Measurements from ENCODE around the gene CYB561. TPM values are rescaled to one million over a fixed set of nuclear protein-coding genes. Genes with fewer than 3 reads are reported as not detected.

Gene CYB561
- total RNA-seq, 1 experiment from 2014 or later, result 40.1 TPM

DNA sequence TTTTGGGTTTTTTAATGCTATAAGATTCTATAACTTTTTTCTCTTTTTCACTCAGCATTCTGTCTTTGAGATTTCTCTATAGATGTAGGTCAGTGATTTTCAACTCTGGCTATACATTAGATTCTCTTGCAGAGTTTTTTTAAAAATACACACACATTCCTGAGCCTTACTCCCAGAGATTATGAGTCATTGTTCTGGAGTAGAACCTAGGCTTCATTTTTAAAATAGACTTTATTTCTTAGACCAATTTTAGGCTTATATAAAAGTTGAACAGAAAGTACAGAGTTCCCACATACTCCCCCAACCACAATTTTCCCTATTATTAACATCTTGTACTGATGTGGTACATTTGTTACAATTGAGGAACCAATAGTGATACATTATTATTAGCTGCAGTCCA lies 63.3 kb downstream of the CYB561 start:
- in situ Hi-C loops (cut with HindIII; ENCODE audit: low pct_unique_long_range_greater_than_20kb, low sequenced_read_pairs) (no loop called here), intact Hi-C loops (cut with micrococcal nuclease; ENCODE audit: unreplicated experiment) (no loop called here)
- Histone ChIP-seq H3K4me3 (ENCODE audit: low read depth in 2 of 2, low read length in 2 of 2) (no peak overlapping the region), H3K9me3 (ENCODE audit: control insufficient read depth, insufficient read depth, low read depth, low read length) (no peaks in the 10 kb centered on the region), H3K27ac (ENCODE audit: low read length) (no peak overlapping the region), H3K36me3 (ENCODE audit: control insufficient read depth, insufficient read depth, low read length) (0 out of 2 replicates have a peak, but pooled peaks cover 3% of the 10 kb centered on the region), H3K27me3 (ENCODE audit: control insufficient read depth, insufficient read depth, low read length) (no peaks in the 10 kb centered on the region), H3K4me1 (ENCODE audit: control insufficient read depth, insufficient read depth, low read length) (no peaks in the 10 kb centered on the region)
- ChIA-PET CTCF (no interaction called here), POLR2A (no interaction called here)
- no TSS peak for BruUV-seq (replicated peaks)
- TF ChIP-seq SIN3A (IDR thresholded peaks at IDR 0.05; ENCODE audit: borderline replicate concordance, insufficient read depth, low read depth, low read length), result no peak
- no peak for TF ChIP-seq TCF7L2 (IDR thresholded peaks at IDR 0.05; ENCODE audit: low read depth, low read length)
- TF ChIP-seq, protein P1, sequence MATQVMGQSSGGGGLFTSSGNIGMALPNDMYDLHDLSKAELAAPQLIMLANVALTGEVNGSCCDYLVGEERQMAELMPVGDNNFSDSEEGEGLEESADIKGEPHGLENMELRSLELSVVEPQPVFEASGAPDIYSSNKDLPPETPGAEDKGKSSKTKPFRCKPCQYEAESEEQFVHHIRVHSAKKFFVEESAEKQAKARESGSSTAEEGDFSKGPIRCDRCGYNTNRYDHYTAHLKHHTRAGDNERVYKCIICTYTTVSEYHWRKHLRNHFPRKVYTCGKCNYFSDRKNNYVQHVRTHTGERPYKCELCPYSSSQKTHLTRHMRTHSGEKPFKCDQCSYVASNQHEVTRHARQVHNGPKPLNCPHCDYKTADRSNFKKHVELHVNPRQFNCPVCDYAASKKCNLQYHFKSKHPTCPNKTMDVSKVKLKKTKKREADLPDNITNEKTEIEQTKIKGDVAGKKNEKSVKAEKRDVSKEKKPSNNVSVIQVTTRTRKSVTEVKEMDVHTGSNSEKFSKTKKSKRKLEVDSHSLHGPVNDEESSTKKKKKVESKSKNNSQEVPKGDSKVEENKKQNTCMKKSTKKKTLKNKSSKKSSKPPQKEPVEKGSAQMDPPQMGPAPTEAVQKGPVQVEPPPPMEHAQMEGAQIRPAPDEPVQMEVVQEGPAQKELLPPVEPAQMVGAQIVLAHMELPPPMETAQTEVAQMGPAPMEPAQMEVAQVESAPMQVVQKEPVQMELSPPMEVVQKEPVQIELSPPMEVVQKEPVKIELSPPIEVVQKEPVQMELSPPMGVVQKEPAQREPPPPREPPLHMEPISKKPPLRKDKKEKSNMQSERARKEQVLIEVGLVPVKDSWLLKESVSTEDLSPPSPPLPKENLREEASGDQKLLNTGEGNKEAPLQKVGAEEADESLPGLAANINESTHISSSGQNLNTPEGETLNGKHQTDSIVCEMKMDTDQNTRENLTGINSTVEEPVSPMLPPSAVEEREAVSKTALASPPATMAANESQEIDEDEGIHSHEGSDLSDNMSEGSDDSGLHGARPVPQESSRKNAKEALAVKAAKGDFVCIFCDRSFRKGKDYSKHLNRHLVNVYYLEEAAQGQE (IDR thresholded peaks at IDR 0.05; ENCODE audit: insufficient read depth in 1 of 2, low read depth in 2 of 2, low read length in 1 of 2), result no peak
- no peak for TF ChIP-seq POLR2AphosphoS5 (IDR thresholded peaks at IDR 0.05; ENCODE audit: low read depth, low read length)
- TF ChIP-seq, protein P2, sequence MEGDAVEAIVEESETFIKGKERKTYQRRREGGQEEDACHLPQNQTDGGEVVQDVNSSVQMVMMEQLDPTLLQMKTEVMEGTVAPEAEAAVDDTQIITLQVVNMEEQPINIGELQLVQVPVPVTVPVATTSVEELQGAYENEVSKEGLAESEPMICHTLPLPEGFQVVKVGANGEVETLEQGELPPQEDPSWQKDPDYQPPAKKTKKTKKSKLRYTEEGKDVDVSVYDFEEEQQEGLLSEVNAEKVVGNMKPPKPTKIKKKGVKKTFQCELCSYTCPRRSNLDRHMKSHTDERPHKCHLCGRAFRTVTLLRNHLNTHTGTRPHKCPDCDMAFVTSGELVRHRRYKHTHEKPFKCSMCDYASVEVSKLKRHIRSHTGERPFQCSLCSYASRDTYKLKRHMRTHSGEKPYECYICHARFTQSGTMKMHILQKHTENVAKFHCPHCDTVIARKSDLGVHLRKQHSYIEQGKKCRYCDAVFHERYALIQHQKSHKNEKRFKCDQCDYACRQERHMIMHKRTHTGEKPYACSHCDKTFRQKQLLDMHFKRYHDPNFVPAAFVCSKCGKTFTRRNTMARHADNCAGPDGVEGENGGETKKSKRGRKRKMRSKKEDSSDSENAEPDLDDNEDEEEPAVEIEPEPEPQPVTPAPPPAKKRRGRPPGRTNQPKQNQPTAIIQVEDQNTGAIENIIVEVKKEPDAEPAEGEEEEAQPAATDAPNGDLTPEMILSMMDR (IDR thresholded peaks at IDR 0.05), result no peak
- DNase-seq (ENCODE audit: low read depth, low spot score) (no peak), ATAC-seq (no peak)

Other genes with a start within 250 kb of the CYB561 start
- gene ACE, start 30.8 kb upstream of the CYB561 start, total RNA-seq (2021; ENCODE audit: unreplicated experiment), result 4.5 TPM
- gene KCNH6, start 77.1 kb upstream of the CYB561 start, total RNA-seq (2021; ENCODE audit: unreplicated experiment), result not detected
- 60.4 TPM for gene DCAF7, start 104.2 kb upstream of the CYB561 start, total RNA-seq (2021; ENCODE audit: unreplicated experiment)
- gene TACO1, start 154.6 kb upstream of the CYB561 start, total RNA-seq (2021; ENCODE audit: unreplicated experiment), result 17.9 TPM
- gene MAP3K3, start 176.1 kb upstream of the CYB561 start, total RNA-seq (2021; ENCODE audit: unreplicated experiment), result 22.3 TPM

Data from Panc1 (cell line).